ENCODE measurements around the gene SP1.

DNA sequence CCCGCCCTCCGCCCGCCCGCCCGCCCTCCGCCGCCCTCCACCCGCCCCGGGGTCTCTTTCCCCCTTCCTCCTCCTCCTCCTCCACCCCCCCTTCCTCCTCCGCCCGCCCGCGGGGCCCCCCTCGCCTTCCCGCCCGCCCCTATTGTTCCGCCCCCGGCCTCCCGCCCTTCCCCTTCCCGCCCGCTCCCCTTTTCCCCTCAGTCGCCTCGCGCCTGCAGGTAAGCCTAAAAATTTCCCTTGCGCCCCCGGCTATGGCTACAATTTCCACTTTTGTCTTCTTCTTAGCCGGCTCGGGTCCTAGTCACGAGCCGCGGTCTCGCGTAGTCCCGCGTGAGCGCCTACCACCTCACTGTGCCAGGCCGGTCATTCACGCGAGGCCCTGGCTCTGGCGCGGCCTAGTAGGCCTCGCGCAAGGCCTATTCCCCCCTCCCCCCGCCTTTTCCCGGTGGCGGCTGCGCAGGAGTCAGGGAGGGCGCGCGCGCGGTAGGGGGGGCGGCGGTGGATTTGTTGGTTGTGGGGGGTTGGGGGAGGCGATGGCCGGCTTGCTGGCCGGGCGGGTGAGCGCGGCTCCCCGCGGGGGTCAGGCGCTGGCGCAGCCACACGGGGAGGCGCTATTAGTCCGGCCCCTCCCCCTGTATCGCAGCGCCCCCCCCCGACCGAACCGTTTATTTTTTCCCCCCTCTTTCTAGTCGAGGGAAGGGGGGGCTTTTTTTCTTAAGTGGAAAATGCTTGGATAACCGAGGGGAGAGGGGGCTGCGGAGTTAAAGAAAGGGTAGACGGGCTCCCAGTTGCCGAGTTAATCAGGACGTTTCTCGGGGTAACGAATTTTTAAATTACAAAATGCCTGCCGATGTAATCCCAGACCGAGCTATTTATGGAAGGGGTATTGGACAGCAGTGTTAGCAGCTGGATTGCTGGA, 72.4 kb downstream of the SP1 start:
- TF ChIP-seq CTCF (conservative IDR thresholded peaks at IDR 0.05; ENCODE audit: low read depth, low read length) (peak; percentile 40), MAFK (IDR thresholded peaks at IDR 0.05; ENCODE audit: low read depth, low read length) (no peak), SMC3 (IDR thresholded peaks at IDR 0.05; ENCODE audit: low read depth, low read length) (no peak; the same call in 1 of the 2 replicates), POLR2A (IDR thresholded peaks at IDR 0.05; ENCODE audit: low read depth, low read length) (peak; percentile 73), RAD21 (IDR thresholded peaks at IDR 0.05; ENCODE audit: low read length) (no peak)

All from IMR-90 (cell line).